Hematopoietic multipotent progenitor cell treated with erythropoietin and hydrocortisone succinate and interleukin-3 and kit ligand, for 4 days (in vitro differentiated cells): ENCODE data around the gene MFAP4.

Experiments
- DNase-seq: peaks from one replicate; pipeline ENCODE4 v3.0.0-alpha.2; 2015

The MFAP4 gene

DNA sequence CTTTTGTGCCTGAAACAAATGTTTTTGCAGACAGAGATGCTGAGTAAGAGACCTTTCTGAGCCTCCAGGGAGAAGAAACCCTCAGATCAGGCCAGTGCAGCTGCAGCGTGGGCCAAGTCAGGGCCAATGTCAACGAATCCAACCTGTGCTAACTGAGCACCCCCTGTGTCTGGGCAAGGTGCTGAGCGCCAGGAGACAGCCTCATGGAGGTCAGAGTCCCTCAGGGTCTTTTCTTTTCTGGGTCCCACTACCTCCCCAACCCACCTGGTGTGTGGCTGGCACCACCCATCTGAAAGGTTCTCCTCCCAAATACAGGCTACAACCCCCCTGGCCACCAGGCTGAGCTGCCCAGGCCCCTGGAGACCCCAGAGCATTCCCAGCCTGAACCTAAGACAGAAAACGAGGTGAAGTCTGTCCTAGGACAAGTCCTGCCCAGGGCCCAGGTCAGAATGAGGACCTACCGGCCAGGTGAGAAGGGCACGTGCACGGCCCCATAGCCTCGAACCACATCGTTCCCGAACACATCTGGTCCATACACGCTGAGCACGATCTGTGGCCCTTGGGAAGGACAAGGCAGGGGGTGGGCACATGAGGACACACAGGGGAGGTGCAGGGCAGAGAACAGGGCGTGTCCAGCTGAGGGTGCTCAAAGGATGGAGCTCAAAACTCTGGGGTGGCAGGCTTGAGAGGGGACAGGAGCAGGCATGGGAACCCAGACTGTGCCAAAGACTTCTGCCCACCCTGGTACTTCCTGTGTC is 39.5 kb downstream of the MFAP4 start:
- no peak for DNase-seq

DNA sequence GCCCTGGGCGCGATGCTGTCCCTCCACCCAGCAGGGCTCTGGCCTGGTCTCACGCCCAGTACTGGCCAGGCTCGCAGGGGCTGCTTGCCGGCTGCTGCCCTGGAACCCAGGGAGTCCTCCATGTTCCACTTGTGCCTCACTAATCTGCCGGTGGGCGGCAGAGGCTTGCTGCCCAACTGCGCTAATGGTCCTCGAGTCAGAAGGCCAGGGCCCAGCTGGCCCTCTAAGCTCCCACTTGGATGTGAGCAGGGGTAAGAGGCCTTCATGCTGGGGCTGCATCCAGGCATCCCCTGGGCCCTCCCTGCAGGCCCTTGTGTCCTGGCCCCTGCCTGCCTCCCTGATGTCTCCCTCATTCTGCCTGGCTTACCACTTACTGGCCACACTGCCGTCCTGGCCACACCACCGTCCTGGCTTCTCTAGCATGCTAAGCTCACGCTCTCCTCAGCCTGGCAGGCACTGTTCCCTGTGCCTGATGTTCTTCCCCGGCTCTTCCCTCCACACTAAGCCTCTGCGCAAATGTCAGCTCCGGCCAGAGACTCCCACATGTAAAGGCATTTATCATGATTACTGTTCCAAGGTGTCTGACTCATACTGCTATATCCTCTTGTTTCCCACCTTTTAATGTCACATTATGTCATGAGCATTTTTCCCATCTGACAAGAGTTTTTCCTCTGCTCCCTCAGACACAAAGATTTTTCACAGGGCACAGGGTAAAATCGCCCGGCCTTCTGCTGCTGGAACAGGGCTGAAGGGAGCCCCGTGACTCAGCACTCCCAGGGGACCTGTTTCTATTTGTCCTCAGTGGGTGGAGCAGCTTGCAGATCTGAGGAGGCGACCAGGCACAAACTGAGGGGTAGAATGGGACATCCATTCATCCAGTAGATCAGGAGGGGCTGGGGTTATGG is 40.4 kb downstream of the MFAP4 start:
- DNase-seq: peak; percentile 38

DNA sequence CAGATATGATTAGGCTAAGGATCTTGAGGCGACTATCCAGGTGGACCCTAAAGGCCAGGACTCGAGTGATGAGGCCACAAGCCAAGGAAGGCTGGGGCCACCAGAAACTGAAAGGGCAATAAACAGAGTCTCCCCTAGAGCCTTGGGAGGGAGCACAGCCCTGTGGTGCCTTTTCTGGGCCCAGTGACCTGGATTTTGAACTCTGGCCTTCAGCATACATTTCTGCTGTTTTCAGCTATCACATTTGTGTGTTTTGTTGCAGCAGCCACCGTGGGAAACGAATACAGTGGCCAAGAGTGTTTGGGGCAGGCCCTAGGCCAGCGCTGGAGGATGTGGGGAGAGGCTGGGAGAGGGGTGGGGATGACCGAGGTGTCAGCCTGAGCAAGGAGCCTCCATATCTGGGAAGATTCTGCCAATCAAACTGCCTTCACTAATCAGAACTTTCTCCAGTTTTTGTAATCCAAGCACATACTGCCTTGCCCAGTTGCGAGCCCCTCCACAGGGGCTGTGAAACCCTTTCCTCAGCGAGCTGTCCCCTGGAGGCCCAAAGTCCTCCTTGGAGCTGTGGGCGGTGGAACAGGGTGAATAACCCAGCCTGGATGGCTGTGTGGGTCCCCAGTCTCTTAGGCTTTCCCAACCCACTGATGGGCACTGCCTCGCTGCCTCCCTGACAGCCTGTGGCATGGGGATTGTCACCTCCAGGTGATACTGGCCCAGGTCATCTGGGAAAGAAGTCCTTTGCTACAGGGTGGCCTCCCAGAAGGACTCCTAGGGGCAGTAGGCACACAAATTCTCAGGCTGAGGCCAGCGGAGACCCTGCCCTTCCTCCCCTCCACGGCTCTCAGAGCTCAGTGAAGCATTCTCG is 41.3 kb downstream of the MFAP4 start:
- no peak for DNase-seq

DNA sequence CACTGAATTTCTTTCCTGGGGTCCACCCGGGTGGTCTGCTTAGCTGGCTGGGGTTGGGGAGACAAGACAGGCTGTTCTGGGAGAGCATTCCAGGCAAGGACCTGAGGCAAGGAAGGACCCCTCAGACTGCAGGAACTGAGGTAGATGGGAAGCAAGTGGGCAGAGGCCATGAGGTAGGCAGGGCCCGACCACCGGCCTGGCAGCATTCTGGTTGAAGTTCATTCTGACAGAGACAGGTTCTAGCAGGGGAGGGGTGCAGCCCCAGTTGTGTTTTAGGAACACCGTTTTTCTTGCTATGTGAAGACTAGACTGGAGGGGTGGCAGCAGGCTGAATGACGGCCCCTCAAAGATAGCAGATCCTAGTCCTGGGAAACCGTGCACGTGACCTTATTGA is 41.9 kb downstream of the MFAP4 start:
- DNase-seq: no peak

DNA sequence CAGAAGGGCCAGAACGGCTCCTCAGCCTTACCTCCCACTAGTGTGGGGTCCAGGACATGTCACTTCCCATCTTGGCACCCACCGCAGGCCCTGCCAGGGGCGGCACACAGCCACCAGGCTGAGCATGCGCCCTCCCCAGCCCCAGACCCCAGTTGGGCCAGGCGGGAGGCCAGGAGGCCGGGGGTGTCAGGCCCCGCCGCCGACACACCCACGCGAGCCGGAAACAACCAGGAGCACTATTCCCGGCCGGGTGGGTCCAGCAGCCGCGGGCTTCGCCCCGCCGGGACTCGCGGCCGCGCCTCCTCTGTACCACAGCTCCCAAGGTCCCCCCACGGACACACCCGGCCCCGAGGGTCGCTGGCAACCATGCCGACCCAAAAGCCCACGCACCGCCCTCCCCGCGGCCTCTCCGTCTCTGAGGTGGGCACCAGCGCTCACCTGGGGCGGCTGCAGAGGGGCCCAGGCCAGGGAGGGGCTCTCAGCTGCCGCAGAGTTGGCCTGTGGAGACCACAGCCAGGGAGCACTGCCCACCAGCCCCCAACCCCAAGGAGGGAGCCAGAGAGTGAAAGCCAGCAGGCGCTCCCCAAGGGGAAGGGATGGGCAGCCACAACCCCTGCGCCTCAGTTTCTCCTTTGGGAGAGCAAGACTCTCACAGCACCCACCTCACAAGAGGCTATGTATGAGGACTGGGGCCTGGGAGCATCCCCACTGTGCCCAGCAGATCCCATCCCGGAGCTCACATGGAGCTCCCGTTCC is 42.5 kb downstream of the MFAP4 start:
- DNase-seq: no peak

DNA sequence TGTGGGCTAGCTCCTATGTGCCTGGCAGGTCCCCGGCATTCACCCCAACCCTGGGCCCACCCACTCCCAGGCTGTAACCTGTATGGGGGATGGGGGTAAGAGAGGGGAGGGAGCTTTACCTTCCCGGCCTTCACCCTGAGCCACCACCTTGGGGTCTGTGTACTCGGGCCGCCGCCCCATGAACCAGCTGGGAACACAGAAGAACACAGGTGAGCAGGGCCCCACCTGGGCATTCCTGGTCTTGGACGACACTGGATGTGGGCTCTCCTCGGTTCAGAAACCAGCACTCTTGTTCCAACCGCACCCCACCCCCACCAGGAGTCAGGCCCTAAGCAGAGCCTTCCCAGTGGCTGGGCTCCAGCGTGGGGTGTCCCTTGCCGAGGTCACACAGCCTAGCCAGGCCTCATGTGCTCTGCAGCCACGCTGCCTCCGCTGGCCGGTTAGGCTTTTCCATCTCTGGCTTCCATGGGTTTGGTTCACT is 43.3 kb downstream of the MFAP4 start:
- DNase-seq: no peak

DNA sequence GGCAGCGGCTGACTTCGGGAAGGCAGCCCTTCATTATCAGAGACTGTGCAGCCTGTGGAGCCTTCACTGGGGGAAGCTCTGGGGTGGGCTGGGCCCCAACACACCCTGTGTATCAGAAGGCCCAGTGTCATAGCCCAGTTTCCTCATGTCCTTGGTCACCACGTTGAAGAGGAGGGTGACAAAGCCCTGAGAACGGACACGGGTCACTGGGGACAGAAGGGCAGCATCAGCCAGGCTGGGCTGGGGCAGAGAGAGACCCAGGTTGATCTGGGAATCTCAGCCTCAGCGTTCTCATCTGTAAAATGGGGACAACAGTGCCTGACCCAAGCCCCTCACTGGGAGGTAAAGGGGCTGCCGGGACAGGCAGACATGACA is 43.7 kb downstream of the MFAP4 start:
- peak; percentile 27 for DNase-seq

DNA sequence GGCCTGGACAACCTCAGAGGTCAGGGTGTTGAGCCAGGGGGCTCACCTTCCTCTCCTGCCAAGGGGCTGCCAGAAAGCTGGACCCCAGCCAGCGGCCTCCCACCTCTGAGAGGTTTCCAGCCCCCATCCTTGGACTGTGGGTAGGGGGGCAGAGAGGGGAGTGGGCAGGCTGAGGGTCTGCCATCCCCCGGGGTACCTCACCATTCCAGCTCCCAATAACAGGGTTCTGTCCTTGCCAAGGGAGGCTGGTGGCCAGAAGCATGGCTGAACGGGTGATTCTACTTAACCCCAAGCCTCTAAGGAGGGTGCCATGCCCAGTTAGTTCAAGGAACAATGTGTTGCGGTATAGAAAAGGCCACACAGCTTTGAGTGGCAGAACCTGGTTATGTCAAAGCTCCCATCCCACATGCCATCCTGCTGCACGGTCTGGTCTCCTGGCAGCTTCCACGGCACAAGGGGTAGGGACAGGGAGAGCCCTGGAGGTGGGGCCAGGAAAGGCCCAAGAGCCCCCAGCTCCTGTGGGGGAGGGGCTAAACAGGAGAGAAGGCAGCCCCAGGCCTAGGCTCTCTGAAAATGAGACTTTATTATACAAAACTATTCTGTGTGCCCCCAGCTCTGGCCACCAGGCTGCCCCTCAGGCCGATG is 44.3 kb downstream of the MFAP4 start:
- DNase-seq: no peak

DNA sequence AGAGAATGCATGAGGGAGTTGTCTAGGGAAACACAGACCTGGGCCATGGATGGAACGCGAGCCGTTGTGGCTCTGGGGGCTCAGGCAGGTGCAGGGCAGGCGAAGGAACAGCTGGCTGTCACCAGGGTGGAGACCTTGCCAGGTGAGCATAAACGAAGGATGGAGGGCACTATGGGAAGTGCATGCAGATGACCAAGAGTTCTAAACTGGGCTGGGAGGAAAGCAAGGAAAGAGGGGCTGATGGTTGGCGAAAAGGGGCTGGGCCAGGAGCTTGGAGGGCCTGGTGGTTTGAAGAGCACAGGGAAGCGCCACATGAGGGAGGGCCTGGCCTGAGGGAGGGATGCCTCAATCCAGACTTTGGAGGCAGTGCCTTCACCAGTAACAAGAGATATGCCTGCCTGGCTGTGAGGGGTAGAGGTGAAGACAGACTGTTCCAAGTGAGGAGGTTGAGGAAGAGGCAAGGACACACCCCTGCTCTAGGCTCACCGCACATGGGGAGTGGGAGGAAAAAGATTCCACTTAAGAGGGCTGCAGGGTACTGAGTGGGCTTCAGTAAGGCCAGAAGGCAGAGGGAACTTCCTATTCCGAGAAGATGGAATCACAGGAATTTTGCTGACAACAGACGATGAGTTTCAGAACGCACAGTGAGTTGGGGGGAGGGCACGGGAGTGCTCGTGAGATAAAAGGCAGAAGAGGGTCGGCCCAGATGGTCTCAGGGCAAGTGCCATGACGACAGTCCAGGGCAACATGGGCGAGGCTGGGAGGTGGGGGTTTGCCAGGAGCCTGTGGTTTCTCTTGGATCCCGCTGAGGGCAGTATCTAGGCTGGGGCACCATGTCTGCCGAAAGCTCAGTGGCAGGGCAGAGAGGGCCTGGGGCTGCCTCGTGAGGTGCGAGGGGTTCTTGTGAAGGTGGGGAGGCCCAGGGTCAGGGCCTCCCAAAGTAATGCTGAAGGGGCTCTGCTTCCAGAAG is 45.1 kb downstream of the MFAP4 start:
- peak; percentile 52 for DNase-seq

DNA sequence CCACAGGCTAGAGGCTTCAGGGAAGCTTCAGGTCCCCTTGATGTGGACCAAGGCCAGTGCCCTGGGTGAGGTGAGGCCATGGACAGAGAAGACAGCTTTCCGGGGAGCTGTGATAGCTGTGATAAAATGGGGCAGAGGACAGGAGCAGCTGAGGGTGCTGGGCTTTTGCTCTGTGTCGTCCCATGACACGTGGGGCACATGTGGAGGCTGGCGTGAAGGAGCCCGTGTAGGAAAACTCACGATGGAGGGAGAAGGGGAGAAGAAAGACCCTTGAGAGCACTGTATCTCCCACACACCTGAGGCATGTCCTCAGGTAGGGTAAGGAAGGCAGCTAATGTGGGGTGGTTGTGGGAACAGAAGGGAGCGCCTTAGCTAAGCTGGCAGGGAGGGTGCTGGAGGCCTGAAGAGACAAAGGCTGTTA is 45.8 kb downstream of the MFAP4 start:
- DNase-seq: no peak

DNA sequence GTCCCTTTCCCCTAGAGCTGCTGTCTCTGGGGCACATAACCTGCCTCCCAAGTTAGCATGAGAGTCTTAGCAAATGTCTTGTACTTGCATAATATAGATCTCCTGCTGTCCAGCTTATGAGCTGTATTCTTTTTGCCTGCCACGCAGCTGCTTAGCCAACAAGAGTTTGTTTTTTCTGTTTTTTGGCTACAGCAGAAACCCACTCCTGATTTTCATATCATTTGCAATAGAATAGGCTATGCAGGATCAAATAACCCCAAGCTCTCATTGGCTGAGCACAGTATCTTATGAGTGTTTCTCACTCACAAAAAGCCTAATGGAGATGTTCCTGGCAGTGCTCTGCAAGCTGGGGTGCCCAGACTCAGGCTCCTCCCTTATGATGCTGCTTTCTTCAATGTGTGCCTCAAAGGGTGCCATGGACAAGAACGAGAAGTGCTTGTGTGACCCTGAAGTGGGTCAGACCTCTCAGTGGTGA is 47.6 kb downstream of the MFAP4 start:
- no peak for DNase-seq

DNA sequence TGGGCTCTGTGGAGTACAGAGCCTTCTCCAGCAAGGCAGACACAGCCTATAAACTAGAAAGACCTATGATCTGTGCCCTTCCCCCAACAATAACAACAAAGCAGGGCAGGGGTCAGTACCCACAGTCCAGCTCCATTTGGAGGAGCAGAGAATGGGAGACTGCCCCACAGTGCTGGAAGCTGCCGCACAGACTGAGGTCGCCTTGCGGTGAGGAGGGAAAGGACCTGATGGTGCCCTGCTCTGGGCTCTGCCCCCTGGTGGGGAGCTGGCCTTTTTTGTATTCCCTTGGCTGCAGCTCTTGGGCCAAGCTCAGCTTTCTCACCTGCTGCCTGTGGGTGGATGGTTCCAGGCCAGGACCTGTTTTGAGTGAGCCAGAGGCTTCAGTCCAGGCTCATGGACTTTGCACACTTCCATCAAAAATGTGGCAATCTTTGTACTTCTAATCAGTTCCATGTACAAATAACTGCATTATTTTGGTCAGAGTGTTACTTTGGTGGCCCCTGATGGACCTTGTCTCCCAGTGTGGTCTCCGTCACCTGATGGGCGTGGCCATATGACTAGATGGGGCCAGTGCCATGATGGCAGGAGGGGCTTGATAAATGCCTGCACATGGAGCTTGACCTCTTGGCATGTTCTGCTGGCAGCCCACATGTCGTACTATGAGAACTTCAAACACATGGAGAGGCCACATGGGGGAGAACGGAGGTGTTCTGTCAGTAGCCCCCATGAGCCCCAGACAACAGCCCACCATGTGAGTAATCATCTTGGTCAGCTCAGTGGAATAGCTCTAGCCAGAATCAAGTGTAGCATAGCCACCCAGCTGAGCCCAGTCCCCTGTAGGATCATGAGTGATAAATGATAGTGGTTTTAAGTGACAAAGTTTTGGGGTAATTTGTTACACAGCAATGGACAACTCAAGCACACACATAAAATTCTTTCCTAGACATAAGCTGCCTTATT is 48.7 kb downstream of the MFAP4 start:
- DNase-seq: peak; percentile 87

DNA sequence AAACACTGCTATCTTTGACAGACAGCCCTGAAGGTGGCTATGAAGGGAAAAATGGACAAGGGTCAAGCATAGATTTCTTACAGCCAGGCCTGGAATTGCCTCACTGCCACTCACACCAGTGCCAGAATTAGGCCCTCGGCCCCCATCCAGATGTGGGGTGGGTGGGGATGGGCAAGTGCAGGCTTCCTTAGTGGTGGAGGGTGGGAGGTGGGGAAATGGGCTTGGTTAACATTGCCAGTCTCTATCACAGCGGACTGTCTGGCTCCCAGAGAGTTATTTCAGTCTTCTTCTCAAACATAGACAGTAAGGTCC is 49.3 kb downstream of the MFAP4 start:
- no peak for DNase-seq

DNA sequence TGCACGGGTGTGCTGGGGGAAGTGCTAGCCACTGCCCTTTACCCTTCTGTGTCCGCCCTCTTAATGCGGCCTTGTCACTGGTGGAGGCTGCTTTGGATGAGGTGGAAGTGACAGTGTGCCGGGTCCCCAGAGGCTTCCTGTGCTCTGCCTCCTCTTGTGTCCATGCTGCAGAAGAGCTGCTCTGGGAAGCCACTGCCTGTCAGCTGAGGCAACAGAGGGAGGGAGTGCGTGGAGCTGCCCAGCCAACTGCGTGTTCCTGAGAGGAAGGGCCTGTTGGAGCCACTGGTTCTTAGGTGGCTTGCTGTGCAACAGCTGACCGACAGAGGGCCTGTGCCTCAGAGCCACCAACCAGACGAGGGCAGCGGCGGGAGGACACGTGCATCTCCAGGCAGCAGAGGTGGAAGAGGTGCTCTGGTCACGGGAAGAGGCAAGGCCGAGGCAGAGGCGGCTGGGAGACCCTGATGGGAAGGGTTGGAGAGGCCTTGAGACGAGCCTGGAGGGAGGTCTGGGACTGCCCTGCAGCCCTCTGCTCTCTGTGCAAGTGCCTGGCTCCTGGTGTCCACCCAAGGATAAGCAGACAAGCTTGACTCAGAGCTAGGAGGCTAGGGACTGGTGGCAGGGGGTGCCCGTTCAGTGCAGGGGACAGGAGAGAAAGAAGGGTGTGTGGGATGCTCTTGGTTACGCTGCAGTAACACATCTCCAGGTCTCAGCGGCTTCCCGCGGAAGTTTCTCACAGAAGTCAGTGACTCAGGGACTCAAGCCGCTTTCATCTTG is 49.9 kb downstream of the MFAP4 start:
- DNase-seq: no peak

DNA sequence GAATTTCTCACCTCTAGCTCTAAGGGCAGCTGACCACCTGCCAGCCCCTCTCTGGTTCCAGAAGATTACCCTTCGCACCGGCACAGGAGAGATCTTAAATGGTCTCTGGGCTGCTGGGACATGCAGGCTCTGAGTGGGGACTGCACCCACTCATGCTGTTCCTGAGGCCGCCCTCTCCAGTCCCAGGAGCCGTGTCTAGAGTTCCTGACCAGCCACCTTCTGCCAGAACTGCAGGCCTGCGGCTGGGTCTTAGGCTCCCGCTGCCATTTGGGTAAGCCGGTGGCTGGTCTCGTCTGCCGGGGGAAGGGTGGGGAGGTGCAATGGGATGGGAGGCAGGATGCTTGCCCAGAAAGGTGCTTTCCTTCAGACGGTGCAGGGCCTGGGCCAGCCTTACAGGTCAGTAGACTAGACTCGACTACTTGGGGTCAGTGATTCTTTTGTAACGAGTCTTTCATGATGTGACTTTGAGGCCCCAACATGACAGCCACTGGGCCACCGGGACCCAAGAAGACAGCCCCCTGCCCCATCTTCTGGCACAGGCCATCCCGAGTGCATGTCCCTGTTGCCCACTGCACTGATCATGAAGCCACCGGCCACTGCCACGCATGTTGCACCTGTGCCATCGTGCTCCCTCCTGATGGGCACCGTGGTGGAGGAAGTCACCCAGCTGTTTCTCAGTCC is 50.9 kb downstream of the MFAP4 start:
- DNase-seq: no peak

DNA sequence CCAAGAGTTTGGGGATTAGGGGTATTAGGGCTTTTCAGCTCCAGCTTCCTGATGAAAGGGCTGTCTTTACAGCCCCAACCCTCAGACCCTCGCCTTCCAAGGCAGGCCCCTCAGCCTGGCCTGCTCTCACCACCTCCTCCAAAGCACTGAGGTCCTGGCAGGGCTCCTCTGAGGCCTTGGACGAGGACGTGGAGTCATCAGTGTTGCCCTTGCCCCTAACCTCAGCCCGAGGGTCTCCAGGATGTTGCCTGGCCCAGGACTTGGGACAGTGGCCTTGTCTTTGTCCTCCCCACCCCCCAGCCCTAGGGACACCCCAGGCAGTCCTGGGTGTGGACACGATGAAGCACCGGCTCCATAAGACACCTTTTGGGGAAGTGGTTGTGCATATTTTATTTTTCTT is 52.7 kb downstream of the MFAP4 start:
- no peak for DNase-seq

DNA sequence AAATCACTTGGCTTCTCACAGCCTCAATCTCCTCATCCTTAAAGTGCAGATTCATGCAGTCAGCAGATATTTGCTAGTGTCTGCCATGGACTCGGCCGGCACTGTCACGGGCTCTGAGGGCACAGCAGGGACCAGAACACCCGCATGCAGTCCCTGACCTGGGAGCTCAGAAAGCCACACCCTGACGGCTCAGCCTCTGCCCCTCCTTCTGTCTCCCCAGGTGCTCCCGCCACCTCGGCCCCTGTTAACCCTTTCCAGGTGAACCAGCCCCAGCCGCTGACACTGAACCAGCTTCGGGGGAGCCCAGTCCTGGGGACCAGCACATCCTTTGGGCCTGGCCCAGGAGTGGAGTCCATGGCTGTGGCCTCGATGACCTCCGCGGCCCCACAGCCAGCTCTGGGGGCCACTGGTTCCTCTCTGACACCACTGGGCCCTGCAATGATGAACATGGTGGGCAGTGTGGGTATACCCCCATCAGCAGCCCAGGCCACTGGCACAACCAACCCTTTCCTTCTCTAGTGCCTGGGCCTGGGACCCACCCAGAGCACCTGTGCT is 53.2 kb downstream of the MFAP4 start:
- no peak for DNase-seq
